Trophoblast cell (in vitro differentiated cells and primary cell): ENCODE results near the gene ICA1.

Source experiments
- DNase-seq, 2 donors: peaks; one replicate each; pipeline ENCODE4 v3.0.0-alpha.2; 2016
- H2AFZ ChIP-seq: 2 replicates; pipeline ENCODE4 v1.6.1; 2013; ENCODE audit warnings: low read length, moderate library complexity, mild to moderate bottlenecking; ENCODE audit not compliant: insufficient read depth, poor library complexity
- H2AK5ac ChIP-seq: 2 replicates; pipeline ENCODE4 v1.6.1; 2013; ENCODE audit warnings: mild to moderate bottlenecking, low read length
- H2BK120ac ChIP-seq: 2 replicates; pipeline ENCODE4 v1.6.1; 2013; ENCODE audit warnings: low read length, mild to moderate bottlenecking, moderate library complexity; ENCODE audit not compliant: insufficient read depth, poor library complexity
- H2BK12ac ChIP-seq: 2 replicates; pipeline ENCODE4 v1.6.1; 2013; ENCODE audit warnings: mild to moderate bottlenecking, low read length, moderate library complexity
- H2BK5ac ChIP-seq: 2 replicates; pipeline ENCODE4 v1.6.1; 2013; ENCODE audit warnings: low read length, low read depth, moderate library complexity, mild to moderate bottlenecking; ENCODE audit not compliant: poor library complexity
- H3K14ac ChIP-seq: 2 replicates; pipeline ENCODE4 v1.6.1; 2013; ENCODE audit warnings: mild to moderate bottlenecking, low read length
- H3K18ac ChIP-seq: 2 replicates; pipeline ENCODE4 v1.6.1; 2013; ENCODE audit warnings: mild to moderate bottlenecking, low read length
- H3K23ac ChIP-seq: 2 replicates; pipeline ENCODE4 v1.6.1; 2013; ENCODE audit warnings: low read length
- H3K27ac ChIP-seq: 2 replicates; pipeline ENCODE4 v1.5.1; 2013; ENCODE audit warnings: low read depth, mild to moderate bottlenecking, inconsistent platforms, low read length, moderate library complexity
- H3K27me3 ChIP-seq: 2 replicates; pipeline ENCODE4 v1.6.1; 2013; ENCODE audit warnings: inconsistent platforms, mild to moderate bottlenecking, low read length, moderate library complexity; ENCODE audit not compliant: insufficient read depth
- H3K36me3 ChIP-seq, 2 experiments: 1 replicate in 1 of 2; 2 replicates in 1 of 2; pipeline ENCODE4 v1.6.1; 2013; ENCODE audit warnings: low read length in 2 of 2, mild to moderate bottlenecking in 2 of 2, moderate library complexity in 1 of 2; ENCODE audit not compliant: insufficient read depth in 2 of 2, control insufficient read depth in 1 of 2
- H3K4ac ChIP-seq: 2 replicates; pipeline ENCODE4 v1.6.1; 2013; ENCODE audit warnings: low read depth, mild to moderate bottlenecking, low read length, moderate library complexity
- H3K4me1 ChIP-seq, 2 experiments: 1 replicate in 1 of 2; 2 replicates in 1 of 2; pipeline ENCODE4 v1.6.1; 2013; ENCODE audit warnings: low read length in 2 of 2, mild to moderate bottlenecking in 2 of 2, moderate library complexity in 1 of 2; ENCODE audit not compliant: insufficient read depth in 2 of 2, control insufficient read depth in 1 of 2
- H3K4me2 ChIP-seq: 2 replicates; pipeline ENCODE4 v1.6.1; 2013; ENCODE audit warnings: inconsistent platforms, mild to moderate bottlenecking, low read length, moderate library complexity
- H3K4me3 ChIP-seq: 2 replicates; pipeline ENCODE4 v1.5.1; 2013; ENCODE audit warnings: mild to moderate bottlenecking, low read depth, low read length, inconsistent platforms
- H3K79me1 ChIP-seq: one replicate; pipeline ENCODE4 v1.6.1; 2013; ENCODE audit warnings: low read length
- H3K79me2 ChIP-seq: 2 replicates; pipeline ENCODE4 v1.6.1; 2013; ENCODE audit warnings: low read length, mild to moderate bottlenecking; ENCODE audit not compliant: control insufficient read depth, insufficient read depth, poor library complexity
- H3K9ac ChIP-seq: 2 replicates; pipeline ENCODE4 v1.6.1; 2013; ENCODE audit warnings: mild to moderate bottlenecking, low read length
- H3K9me3 ChIP-seq: 2 replicates; pipeline ENCODE4 v1.6.1; 2013; ENCODE audit warnings: low read depth, mild to moderate bottlenecking, control low read depth, inconsistent platforms, low read length; ENCODE audit not compliant: insufficient read depth
- H4K12ac ChIP-seq: 2 replicates; pipeline ENCODE4 v1.6.1; 2013; ENCODE audit warnings: low read depth, mild to moderate bottlenecking, low read length, moderate library complexity
- H4K8ac ChIP-seq: 2 replicates; pipeline ENCODE4 v1.6.1; 2013; ENCODE audit warnings: low read depth, mild to moderate bottlenecking, low read length, moderate library complexity
- H4K91ac ChIP-seq: one replicate; pipeline ENCODE4 v1.6.1; 2013; ENCODE audit warnings: low read depth, mild to moderate bottlenecking, low read length, moderate library complexity
- WGBS: extraction: QIAGEN DNeasy Blood & Tissue Kit; methylation state at CpG from one replicate; pipeline ENCODE4 v1.1.7; 2013; ENCODE audit warnings: missing lambda C conversion rate; ENCODE audit not compliant: insufficient read length, insufficient coverage; ENCODE audit errors: extremely low coverage; 5-methylcytosine and 5-hydroxymethylcytosine counted together

ICA1 gene

GRCh38 chr7:8089036-8089780, 172.8 kb downstream of the ICA1 start:
- Histone ChIP-seq H4K8ac (no peak overlapping the region), H3K9me3 (no peaks in the 10 kb centered on the region), H3K14ac (no peak overlapping the region), H2BK5ac (no peak overlapping the region), H3K36me3 (peaks cover 0 to 3% of the 10 kb centered on the region in 2 experiments), H3K4me3 (no peak overlapping the region), H3K27ac (no peak overlapping the region), H3K27me3 (no peaks in the 10 kb centered on the region), H4K91ac (no peak overlapping the region), H3K4ac (no peak overlapping the region), H2AK5ac (no peak overlapping the region), H2BK12ac (no peak overlapping the region), H4K12ac (no peak overlapping the region), H3K79me2 (no peaks in the 10 kb centered on the region), H3K18ac (no peak overlapping the region), H2BK120ac (no peak overlapping the region), H3K9ac (no peak overlapping the region), H2AFZ (no peak overlapping the region), H3K79me1 (no peaks in the 10 kb centered on the region), H3K4me1 (no peaks in the 10 kb centered on the region), H3K23ac (no peak overlapping the region), H3K4me2 (no peak overlapping the region)
- no peak for DNase-seq
- WGBS = no CpG with 5 or more reads among the region's 6 CpGs

- H4K12ac ChIP-seq = no peak overlapping the region
- no peak overlapping the region for H4K8ac ChIP-seq
- no peaks in the 10 kb centered on the region for H3K79me1 ChIP-seq
- no peak overlapping the region for H3K23ac ChIP-seq
- no peak overlapping the region for H2BK120ac ChIP-seq
- no peak overlapping the region for H3K9ac ChIP-seq
- no peak overlapping the region for H2AFZ ChIP-seq
- H2BK12ac ChIP-seq = no peak overlapping the region
- no peak overlapping the region for H3K14ac ChIP-seq
- no peak overlapping the region for H3K4me2 ChIP-seq
- no peak overlapping the region for H4K91ac ChIP-seq
- H3K27me3 ChIP-seq = no peaks in the 10 kb centered on the region
- H3K9me3 ChIP-seq = no peaks in the 10 kb centered on the region
- no peak overlapping the region for H2AK5ac ChIP-seq
- no peak overlapping the region for H3K4ac ChIP-seq
- no peaks in the 10 kb centered on the region for H3K4me1 ChIP-seq
- no peak overlapping the region for H2BK5ac ChIP-seq
- H3K4me3 ChIP-seq = no peak overlapping the region
- WGBS = no CpG with 5 or more reads among the region's 6 CpGs
- no peak for DNase-seq
- H3K27ac ChIP-seq = no peak overlapping the region
- no peak overlapping the region for H3K18ac ChIP-seq
- H3K36me3 ChIP-seq = peaks cover 0 to 3% of the 10 kb centered on the region in 2 experiments
- H3K79me2 ChIP-seq = no peaks in the 10 kb centered on the region
These were observed 175.7 kb downstream of the ICA1 start for GRCh38 chr7:8086239-8086638.

GRCh38 chr7:8085420-8085819, 176.5 kb downstream of the ICA1 start:
- H2BK12ac ChIP-seq = no peak overlapping the region
- H2BK5ac ChIP-seq = no peak overlapping the region
- no peak overlapping the region for H3K23ac ChIP-seq
- no peak overlapping the region for H3K18ac ChIP-seq
- H3K79me2 ChIP-seq = no peaks in the 10 kb centered on the region
- H4K91ac ChIP-seq = no peak overlapping the region
- no peak overlapping the region for H2BK120ac ChIP-seq
- H3K4me2 ChIP-seq = no peak overlapping the region
- no peak overlapping the region for H3K14ac ChIP-seq
- H3K9me3 ChIP-seq = no peaks in the 10 kb centered on the region
- no peaks in the 10 kb centered on the region for H3K4me1 ChIP-seq
- H3K79me1 ChIP-seq = no peaks in the 10 kb centered on the region
- H2AFZ ChIP-seq = no peak overlapping the region
- H4K8ac ChIP-seq = no peak overlapping the region
- WGBS = no CpG with 5 or more reads among the region's 3 CpGs
- H3K4me3 ChIP-seq = no peak overlapping the region
- H3K27ac ChIP-seq = no peak overlapping the region
- H3K36me3 ChIP-seq = peaks cover 0 to 3% of the 10 kb centered on the region in 2 experiments
- no peak for DNase-seq
- no peak overlapping the region for H3K9ac ChIP-seq
- H3K4ac ChIP-seq = no peak overlapping the region
- no peaks in the 10 kb centered on the region for H3K27me3 ChIP-seq
- H2AK5ac ChIP-seq = no peak overlapping the region
- no peak overlapping the region for H4K12ac ChIP-seq

GRCh38 chr7:8084836-8085235, 177.1 kb downstream of the ICA1 start:
- H2BK12ac ChIP-seq = no peak overlapping the region
- no peak overlapping the region for H3K9ac ChIP-seq
- no peaks in the 10 kb centered on the region for H3K27me3 ChIP-seq
- H3K36me3 ChIP-seq = peaks cover 0 to 3% of the 10 kb centered on the region in 2 experiments
- WGBS = no CpG with 5 or more reads among the region's 5 CpGs
- H3K4me3 ChIP-seq = no peak overlapping the region
- DNase-seq = no peak
- H3K9me3 ChIP-seq = no peaks in the 10 kb centered on the region
- H3K14ac ChIP-seq = no peak overlapping the region
- no peak overlapping the region for H3K23ac ChIP-seq
- H3K27ac ChIP-seq = no peak overlapping the region
- H3K4ac ChIP-seq = no peak overlapping the region
- H4K8ac ChIP-seq = no peak overlapping the region
- H3K18ac ChIP-seq = no peak overlapping the region
- H4K12ac ChIP-seq = no peak overlapping the region
- H4K91ac ChIP-seq = no peak overlapping the region
- H3K4me1 ChIP-seq = no peaks in the 10 kb centered on the region
- H2BK5ac ChIP-seq = no peak overlapping the region
- no peaks in the 10 kb centered on the region for H3K79me1 ChIP-seq
- no peak overlapping the region for H2BK120ac ChIP-seq
- H3K4me2 ChIP-seq = no peak overlapping the region
- H2AFZ ChIP-seq = no peak overlapping the region
- no peaks in the 10 kb centered on the region for H3K79me2 ChIP-seq
- no peak overlapping the region for H2AK5ac ChIP-seq
